NB4 (cell line): ENCODE results near the gene FEM1B.

Experiments used
- POLR2A ChIP-seq: IDR thresholded peaks from 2 replicates; pipeline ENCODE4 v1.6.1; 2011; ENCODE audit warnings: mild to moderate bottlenecking; ENCODE audit not compliant: insufficient read length; ENCODE audit errors: extremely low read depth
- TF ChIP-seq, protein P1 (sequence below): IDR thresholded peaks from one replicate; pipeline ENCODE4 v1.5.1; 2012; ENCODE audit warnings: low read depth, low read length
- TF ChIP-seq, protein P2 (sequence below): IDR thresholded peaks from 2 replicates; pipeline ENCODE4 v1.6.1; 2011; ENCODE audit warnings: low read depth, low read length

DNA sequence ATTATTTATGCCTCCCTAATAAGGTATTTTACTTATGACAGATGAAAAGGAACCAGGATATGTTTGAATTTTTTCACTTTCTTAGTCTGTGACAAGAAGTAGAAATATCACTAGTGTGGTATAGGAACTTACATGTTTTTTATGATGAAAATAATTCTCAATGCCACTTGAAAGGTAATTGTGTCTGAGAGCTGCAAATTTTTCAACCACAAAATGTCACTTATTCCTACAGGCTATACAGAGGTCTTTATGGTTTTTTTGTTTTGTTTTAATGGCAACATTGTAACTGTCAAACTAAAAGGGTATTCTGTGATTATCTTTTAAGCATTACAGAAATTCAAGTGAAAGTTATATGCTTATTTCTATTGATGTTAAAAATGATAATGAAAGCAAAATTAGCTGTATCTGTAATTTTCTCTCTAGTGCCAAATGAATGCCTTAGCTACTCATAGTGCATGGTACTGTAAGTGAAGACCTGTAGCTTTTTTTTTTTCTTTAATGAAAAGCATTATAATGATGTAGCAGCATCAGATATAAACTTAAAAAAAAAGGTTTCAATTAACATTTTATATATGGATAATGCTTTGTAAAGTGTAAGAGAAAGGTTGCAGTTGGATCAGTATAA is 14.7 kb downstream of the FEM1B start:
- TF ChIP-seq, protein P1, sequence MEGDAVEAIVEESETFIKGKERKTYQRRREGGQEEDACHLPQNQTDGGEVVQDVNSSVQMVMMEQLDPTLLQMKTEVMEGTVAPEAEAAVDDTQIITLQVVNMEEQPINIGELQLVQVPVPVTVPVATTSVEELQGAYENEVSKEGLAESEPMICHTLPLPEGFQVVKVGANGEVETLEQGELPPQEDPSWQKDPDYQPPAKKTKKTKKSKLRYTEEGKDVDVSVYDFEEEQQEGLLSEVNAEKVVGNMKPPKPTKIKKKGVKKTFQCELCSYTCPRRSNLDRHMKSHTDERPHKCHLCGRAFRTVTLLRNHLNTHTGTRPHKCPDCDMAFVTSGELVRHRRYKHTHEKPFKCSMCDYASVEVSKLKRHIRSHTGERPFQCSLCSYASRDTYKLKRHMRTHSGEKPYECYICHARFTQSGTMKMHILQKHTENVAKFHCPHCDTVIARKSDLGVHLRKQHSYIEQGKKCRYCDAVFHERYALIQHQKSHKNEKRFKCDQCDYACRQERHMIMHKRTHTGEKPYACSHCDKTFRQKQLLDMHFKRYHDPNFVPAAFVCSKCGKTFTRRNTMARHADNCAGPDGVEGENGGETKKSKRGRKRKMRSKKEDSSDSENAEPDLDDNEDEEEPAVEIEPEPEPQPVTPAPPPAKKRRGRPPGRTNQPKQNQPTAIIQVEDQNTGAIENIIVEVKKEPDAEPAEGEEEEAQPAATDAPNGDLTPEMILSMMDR, result no peak
- no peak for TF ChIP-seq POLR2A
- TF ChIP-seq, protein P2, sequence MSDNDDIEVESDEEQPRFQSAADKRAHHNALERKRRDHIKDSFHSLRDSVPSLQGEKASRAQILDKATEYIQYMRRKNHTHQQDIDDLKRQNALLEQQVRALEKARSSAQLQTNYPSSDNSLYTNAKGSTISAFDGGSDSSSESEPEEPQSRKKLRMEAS, result no peak
